ENCODE data around the gene HOXC13. TPM values are rescaled to one million over a fixed set of nuclear protein-coding genes. Genes with fewer than 3 reads are reported as not detected.

HOXC13 gene
- total RNA-seq, result under 1 TPM in 1 of 5 donors, not detected in 4; 0.12 TPM
- total RNA-seq (2013), result not detected
- total RNA-seq, result 0 to 0.08 (median 0) reads per million in 29 experiments

GRCh38 chr12:53938326-53939140, at the start of gene HOXC13:
TSS of gene HOXC13 (plus strand) at chr12:53938831. CDS start at chr12:53938907, 76 bp downstream.
- ATAC-seq (replicated peaks in 1 of 4), result peak in 2 of 4 experiments; percentile 17 to 58
- Mint-ChIP-seq H3K4me1 (peaks cover 15 to 28% (median 18%) of the 10 kb centered on the region in 3 donors), H3K27ac (peak within 1 kb of the TSS in 1 of 2 donors; percentile 31), H3K36me3 (no peaks in the 10 kb centered on the region), H3K4me3 (peak within 1 kb of the TSS in 2 of 3 donors; percentile 6 to 48), H3K27me3 (peaks cover 84 to 87% of the 10 kb centered on the region in 2 donors), H3K9me3 (peaks cover 0 to 3% (median 0%) of the 10 kb centered on the region in 3 donors)
- Histone ChIP-seq H3K9me3 (no peaks in the 10 kb centered on the region), H3K36me3 (ENCODE audit: control insufficient read depth in 2 of 2, extremely low read depth in 1 of 2, insufficient read depth in 1 of 2, low read length in 1 of 2) (no peaks in the 10 kb centered on the region), H3K27me3 (replicated peaks in 1 of 2; ENCODE audit: control insufficient read depth in 2 of 2, extremely low read depth in 1 of 2, insufficient read depth in 2 of 2, low read length in 1 of 2) (peaks cover 29 to 78% of the 10 kb centered on the region in 2 experiments), H3K4me1 (ENCODE audit: control insufficient read depth in 1 of 2, extremely low read depth in 1 of 2, insufficient read depth in 2 of 2, low read length in 2 of 2) (peaks cover 0 to 23% of the 10 kb centered on the region in 2 experiments), H3K4me3 (ENCODE audit: control insufficient read depth in 1 of 2, extremely low read depth in 1 of 2, low read length in 1 of 2) (no peak within 1 kb of the TSS), H3K27ac (ENCODE audit: low read length) (no peak within 1 kb of the TSS)
- WGBS (ENCODE audit: insufficient coverage), result 15% methylated on average over 52 of the region's 56 CpGs
- ChIA-PET CTCF (interaction anchor here in 1 of 2 donors (0.6 kb wide), 1 partner anchor 51 kb away, joined by 3 read pairs; no protein-coding TSS in a partner anchor), POLR2A (interaction anchor here in 1 of 2 donors (0.6 kb wide), 1 partner anchor 12 kb away, joined by 5 read pairs; no protein-coding TSS in a partner anchor)
- DNase-seq, result peak in 4 of 35 experiments; percentile 17 to 36 (median 23)

GRCh38 chr12:53890081-53890480, 48.5 kb upstream of the HOXC13 start:
- H3K27me3 ChIP-seq (replicated peaks in 1 of 2; ENCODE audit: control insufficient read depth in 2 of 2, extremely low read depth in 1 of 2, insufficient read depth in 2 of 2, low read length in 1 of 2), result peaks cover 14% of the 10 kb centered on the region in 2 experiments
- no CpG with 5 or more reads among the region's 3 CpGs for WGBS (ENCODE audit: insufficient coverage)
- no peak for DNase-seq

GRCh38 chr12:53892762-53893395, 45.8 kb upstream of the HOXC13 start:
- H3K36me3 Mint-ChIP-seq, result no peaks in the 10 kb centered on the region
- no peak overlapping the region for H3K4me3 Mint-ChIP-seq

More at GRCh38 chr12:53890081-53890480, 48.5 kb upstream of the HOXC13 start:
- Histone ChIP-seq H3K27ac (ENCODE audit: low read length) (no peak overlapping the region), H3K36me3 (ENCODE audit: control insufficient read depth in 2 of 2, extremely low read depth in 1 of 2, insufficient read depth in 1 of 2, low read length in 1 of 2) (no peaks in the 10 kb centered on the region), H3K4me3 (ENCODE audit: control insufficient read depth in 1 of 2, extremely low read depth in 1 of 2, low read length in 1 of 2) (no peak overlapping the region), H3K9me3 (no peaks in the 10 kb centered on the region), H3K4me1 (ENCODE audit: control insufficient read depth in 1 of 2, extremely low read depth in 1 of 2, insufficient read depth in 2 of 2, low read length in 2 of 2) (no peaks in the 10 kb centered on the region)
- no peak for ATAC-seq (replicated peaks in 1 of 4)
- ChIA-PET CTCF (no interaction called here), POLR2A (no interaction called here)
- Mint-ChIP-seq H3K4me1 (no peaks in the 10 kb centered on the region), H3K4me3 (no peak overlapping the region), H3K27me3 (peaks cover 56 to 66% of the 10 kb centered on the region in 2 donors), H3K27ac (no peak overlapping the region), H3K36me3 (no peaks in the 10 kb centered on the region), H3K9me3 (no peaks in the 10 kb centered on the region)

GRCh38 chr12:53899230-53899629, 39.4 kb upstream of the HOXC13 start:
- H3K9me3 Mint-ChIP-seq, result no peaks in the 10 kb centered on the region
- ATAC-seq (replicated peaks in 1 of 4) (no peak), DNase-seq (no peak)
- Histone ChIP-seq H3K4me3 (ENCODE audit: control insufficient read depth in 1 of 2, extremely low read depth in 1 of 2, low read length in 1 of 2) (no peak overlapping the region), H3K9me3 (no peaks in the 10 kb centered on the region), H3K4me1 (ENCODE audit: control insufficient read depth in 1 of 2, extremely low read depth in 1 of 2, insufficient read depth in 2 of 2, low read length in 2 of 2) (no peaks in the 10 kb centered on the region), H3K27ac (ENCODE audit: low read length) (no peak overlapping the region), H3K36me3 (ENCODE audit: control insufficient read depth in 2 of 2, extremely low read depth in 1 of 2, insufficient read depth in 1 of 2, low read length in 1 of 2) (no peaks in the 10 kb centered on the region), H3K27me3 (replicated peaks in 1 of 2; ENCODE audit: control insufficient read depth in 2 of 2, extremely low read depth in 1 of 2, insufficient read depth in 2 of 2, low read length in 1 of 2) (peaks cover 3 to 11% of the 10 kb centered on the region in 2 experiments)
- H3K27ac Mint-ChIP-seq, result no peak overlapping the region
- POLR2A ChIA-PET, result no interaction called here
- no peaks in the 10 kb centered on the region for H3K4me1 Mint-ChIP-seq
- H3K4me3 Mint-ChIP-seq, result no peak overlapping the region
- no CpG with 5 or more reads among the region's 1 CpG for WGBS (ENCODE audit: insufficient coverage)
- no peaks in the 10 kb centered on the region for H3K36me3 Mint-ChIP-seq
- CTCF ChIA-PET, result no interaction called here
- peaks cover 63 to 70% of the 10 kb centered on the region in 2 donors for H3K27me3 Mint-ChIP-seq

More at GRCh38 chr12:53892762-53893395, 45.8 kb upstream of the HOXC13 start:
- Histone ChIP-seq H3K4me1 (ENCODE audit: control insufficient read depth in 1 of 2, extremely low read depth in 1 of 2, insufficient read depth in 2 of 2, low read length in 2 of 2) (no peaks in the 10 kb centered on the region), H3K4me3 (ENCODE audit: control insufficient read depth in 1 of 2, extremely low read depth in 1 of 2, low read length in 1 of 2) (no peak overlapping the region), H3K27ac (ENCODE audit: low read length) (no peak overlapping the region), H3K27me3 (replicated peaks in 1 of 2; ENCODE audit: control insufficient read depth in 2 of 2, extremely low read depth in 1 of 2, insufficient read depth in 2 of 2, low read length in 1 of 2) (peaks cover 12 to 14% of the 10 kb centered on the region in 2 experiments), H3K9me3 (no peaks in the 10 kb centered on the region), H3K36me3 (ENCODE audit: control insufficient read depth in 2 of 2, extremely low read depth in 1 of 2, insufficient read depth in 1 of 2, low read length in 1 of 2) (no peaks in the 10 kb centered on the region)
- DNase-seq, result no peak
- peaks cover 68 to 69% of the 10 kb centered on the region in 2 donors for H3K27me3 Mint-ChIP-seq
- WGBS (ENCODE audit: insufficient coverage), result no CpG with 5 or more reads among the region's 3 CpGs
- ChIA-PET POLR2A (no interaction called here), CTCF (no interaction called here)
- H3K27ac Mint-ChIP-seq, result no peak overlapping the region
- H3K4me1 Mint-ChIP-seq, result no peaks in the 10 kb centered on the region
- no peak for ATAC-seq (replicated peaks in 1 of 4)
- no peaks in the 10 kb centered on the region for H3K9me3 Mint-ChIP-seq

GRCh38 chr12:53907103-53907502, 31.5 kb upstream of the HOXC13 start:
- ATAC-seq (replicated peaks in 1 of 4) (no peak), DNase-seq (no peak)
- H3K9me3 ChIP-seq, result no peaks in the 10 kb centered on the region
- Mint-ChIP-seq H3K27me3 (peaks cover 33 to 38% of the 10 kb centered on the region in 2 donors), H3K4me3 (no peak overlapping the region), H3K9me3 (no peaks in the 10 kb centered on the region), H3K36me3 (no peaks in the 10 kb centered on the region), H3K27ac (no peak overlapping the region), H3K4me1 (no peaks in the 10 kb centered on the region)
- ChIA-PET CTCF (no interaction called here), POLR2A (no interaction called here)
- H3K4me1 ChIP-seq (ENCODE audit: control insufficient read depth in 1 of 2, extremely low read depth in 1 of 2, insufficient read depth in 2 of 2, low read length in 2 of 2), result no peaks in the 10 kb centered on the region
- H3K36me3 ChIP-seq (ENCODE audit: control insufficient read depth in 2 of 2, extremely low read depth in 1 of 2, insufficient read depth in 1 of 2, low read length in 1 of 2), result no peaks in the 10 kb centered on the region
- H3K4me3 ChIP-seq (ENCODE audit: control insufficient read depth in 1 of 2, extremely low read depth in 1 of 2, low read length in 1 of 2), result no peak overlapping the region
- WGBS (ENCODE audit: insufficient coverage), result 67% methylated on average over 2 of the region's 3 CpGs
- H3K27ac ChIP-seq (ENCODE audit: low read length), result no peak overlapping the region
- H3K27me3 ChIP-seq (replicated peaks in 1 of 2; ENCODE audit: control insufficient read depth in 2 of 2, extremely low read depth in 1 of 2, insufficient read depth in 2 of 2, low read length in 1 of 2), result peaks cover 4% of the 10 kb centered on the region in 2 experiments

- Histone ChIP-seq H3K27ac (ENCODE audit: low read length) (no peak overlapping the region), H3K4me3 (ENCODE audit: control insufficient read depth in 1 of 2, extremely low read depth in 1 of 2, low read length in 1 of 2) (no peak overlapping the region), H3K27me3 (replicated peaks in 1 of 2; ENCODE audit: control insufficient read depth in 2 of 2, extremely low read depth in 1 of 2, insufficient read depth in 2 of 2, low read length in 1 of 2) (peaks cover 12 to 19% of the 10 kb centered on the region in 2 experiments), H3K36me3 (ENCODE audit: control insufficient read depth in 2 of 2, extremely low read depth in 1 of 2, insufficient read depth in 1 of 2, low read length in 1 of 2) (no peaks in the 10 kb centered on the region), H3K9me3 (no peaks in the 10 kb centered on the region), H3K4me1 (ENCODE audit: control insufficient read depth in 1 of 2, extremely low read depth in 1 of 2, insufficient read depth in 2 of 2, low read length in 2 of 2) (no peaks in the 10 kb centered on the region)
- H3K4me3 Mint-ChIP-seq, result no peak overlapping the region
- ATAC-seq (replicated peaks in 1 of 4), result no peak
- CTCF ChIA-PET, result no interaction called here
- H3K4me1 Mint-ChIP-seq, result no peaks in the 10 kb centered on the region
- POLR2A ChIA-PET, result interaction anchor here in 1 of 2 donors (0.7 kb wide), 1 partner anchor 227 kb away, joined by 5 read pairs; no protein-coding TSS in a partner anchor
- no CpG with 5 or more reads among the region's 5 CpGs for WGBS (ENCODE audit: insufficient coverage)
- no peak overlapping the region for H3K27ac Mint-ChIP-seq
- DNase-seq, result no peak
- H3K27me3 Mint-ChIP-seq, result peaks cover 63 to 64% of the 10 kb centered on the region in 2 donors
- no peaks in the 10 kb centered on the region for H3K9me3 Mint-ChIP-seq
- no peaks in the 10 kb centered on the region for H3K36me3 Mint-ChIP-seq
These were observed 21.6 kb upstream of the HOXC13 start for GRCh38 chr12:53916788-53917655.
